Sigmoid colon (tissue), 4 donors: Measurements from ENCODE around the gene PCDHGC4.

Experiments used
- CTCF ChIP-seq, 4 experiments: fragments of 450-650 bp in 3 of 4; fragments of 200-600 bp in 1 of 4; IDR thresholded peaks; one replicate each; pipeline ENCODE4 v1.5.1; 2016 to 2019; ENCODE audit warnings: antibody characterized with exemption in 4 of 4, mild to moderate bottlenecking in 3 of 4, moderate library complexity in 2 of 4
- POLR2AphosphoS5 ChIP-seq, 4 donors: sonication (generic); formaldehyde crosslinking; IDR thresholded peaks; one replicate each; pipeline ENCODE4 v1.6.1; 2017; ENCODE audit warnings: antibody characterized with exemption in 4 of 4

DNA sequence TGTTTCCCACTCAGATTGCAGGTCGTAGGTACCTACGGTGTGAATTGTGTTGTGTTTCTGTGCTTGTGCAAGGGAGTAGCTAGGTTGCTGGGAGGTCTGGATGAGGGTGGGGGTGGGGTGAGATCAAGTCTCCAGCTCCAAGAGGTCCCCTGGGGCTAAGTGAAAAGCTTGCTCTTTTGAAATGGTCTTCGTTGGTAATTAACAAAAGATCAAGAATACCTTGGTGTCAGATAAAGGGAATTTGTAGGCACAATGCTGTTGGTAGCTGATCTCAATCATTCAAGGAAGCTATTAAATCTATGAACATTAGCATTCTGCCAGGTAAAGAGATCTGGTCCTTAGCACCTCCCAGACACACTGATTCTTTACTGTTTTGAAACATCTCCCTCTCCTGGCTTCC lies 928 bp upstream of the PCDHGC4 start:
- no peak for TF ChIP-seq CTCF (IDR thresholded peaks at IDR 0.05)
- no peak for TF ChIP-seq POLR2AphosphoS5 (IDR thresholded peaks at IDR 0.05)
